HG03457 (cell line): Measurements from ENCODE around the gene HSPB2.
"Not testable (repeated sequence)": the region's sequence is repeated elsewhere in the genome, so short reads cannot be mapped to it uniquely, and the experiment has no call there.

Experiments used
- ATAC-seq: cut with Tn5 transposase; IDR thresholded peaks from one replicate; pipeline ENCODE4 v1.9.1; 2021; ENCODE audit warnings: moderate number of reproducible peaks; ENCODE audit not compliant: unreplicated experiment

The HSPB2 gene

GRCh38 chr11:111913031-111913861 lies 712 bp downstream of the HSPB2 start:
- ATAC-seq = no peak

- no peak for ATAC-seq
These were observed 1.5 kb downstream of the HSPB2 start for GRCh38 chr11:111913997-111914396.

- no peak for ATAC-seq
These were observed 4.2 kb downstream of the HSPB2 start for GRCh38 chr11:111916768-111917167.

- ATAC-seq = no peak
These were observed 4.8 kb downstream of the HSPB2 start for GRCh38 chr11:111917312-111917711.

- ATAC-seq = no peak
These were observed 5.3 kb downstream of the HSPB2 start for GRCh38 chr11:111917788-111918187.

- ATAC-seq = no peak
These were observed 6.1 kb downstream of the HSPB2 start, which contains the start of gene C11orf52 for GRCh38 chr11:111918390-111919256. Gene C11orf52 (plus strand): TSS chr11:111918913. CDS start chr11:111918973, 60 bp downstream.

GRCh38 chr11:111920908-111921307 lies 8.4 kb downstream of the HSPB2 start:
- ATAC-seq = no peak

- no peak for ATAC-seq
These were observed 9.2 kb downstream of the HSPB2 start for GRCh38 chr11:111921541-111922230.

GRCh38 chr11:111922803-111923202 lies 10.3 kb downstream of the HSPB2 start:
- ATAC-seq = no peak

- ATAC-seq = no peak
These were observed 10.8 kb downstream of the HSPB2 start for GRCh38 chr11:111923351-111923788.

GRCh38 chr11:111923951-111924350 lies 11.4 kb downstream of the HSPB2 start:
- no peak for ATAC-seq

- ATAC-seq = no peak
These were observed 13.4 kb downstream of the HSPB2 start for GRCh38 chr11:111925953-111926352.

GRCh38 chr11:111926505-111927391 lies 14.2 kb downstream of the HSPB2 start:
- ATAC-seq = peak; percentile 88

GRCh38 chr11:111930472-111930871 lies 17.9 kb downstream of the HSPB2 start:
- ATAC-seq = no peak

- ATAC-seq = no peak
These were observed 20.0 kb downstream of the HSPB2 start for GRCh38 chr11:111932611-111932950.

- not testable (repeated sequence) for ATAC-seq
These were observed 20.6 kb downstream of the HSPB2 start for GRCh38 chr11:111933176-111933575.

GRCh38 chr11:111933872-111934271 lies 21.3 kb downstream of the HSPB2 start:
- ATAC-seq = no peak

GRCh38 chr11:111934306-111934705 lies 21.8 kb downstream of the HSPB2 start:
- no peak for ATAC-seq

GRCh38 chr11:111935317-111936039 lies 22.9 kb downstream of the HSPB2 start:
- ATAC-seq = no peak
